Stimulated activated CD8-positive, alpha-beta memory T cell treated with anti-CD3 and anti-CD28 coated beads, Interleukin-12 subunit alpha, Interleukin-12 subunit beta, amount 100 ng/mL, for 24 hours (primary cell): ENCODE results near the gene PMF1.

Experiments used
- DNase-seq: peaks from one replicate; pipeline ENCODE4 v3.0.0-alpha.2; 2020; ENCODE audit errors: extremely low read depth

The PMF1 gene

DNA sequence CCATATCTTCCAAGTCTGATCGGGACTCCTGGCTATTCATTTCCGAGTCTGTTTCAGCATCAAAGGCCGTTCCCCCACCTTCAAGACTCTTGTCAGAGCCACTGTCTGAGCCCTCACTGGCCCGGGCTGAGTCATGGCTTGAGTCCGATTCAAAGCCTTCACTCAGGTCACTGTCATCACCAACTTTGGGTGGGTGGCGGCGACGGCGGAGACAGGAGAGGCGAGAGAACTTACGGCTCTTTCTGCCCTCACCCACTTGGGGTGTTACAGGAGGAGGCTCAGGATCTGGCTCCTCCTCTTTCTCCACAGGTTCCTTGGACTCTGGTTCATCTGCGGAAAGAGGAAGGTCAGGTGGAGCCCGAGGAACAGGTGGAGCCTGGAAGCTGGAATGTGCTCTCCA, 53.2 kb downstream of the PMF1 start:
- DNase-seq = no peak

DNA sequence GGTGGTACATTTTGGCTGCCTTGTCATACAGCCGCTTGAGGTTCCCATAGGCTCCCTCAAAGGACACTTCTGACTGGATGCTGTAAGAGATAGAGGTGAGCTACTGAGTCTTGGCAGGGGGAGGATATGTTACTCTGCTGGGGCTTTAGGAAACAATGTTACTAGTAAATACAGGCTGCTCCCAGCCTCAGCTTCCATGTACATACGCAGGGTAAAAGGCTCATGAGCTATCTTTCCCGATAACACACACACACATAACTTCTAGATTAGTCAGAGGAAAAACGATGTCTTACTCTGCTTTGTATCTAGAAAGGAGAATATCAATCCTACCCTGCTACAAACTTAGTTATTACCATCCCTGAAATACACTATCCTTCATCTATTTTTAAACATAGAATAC, 55.5 kb downstream of the PMF1 start:
- DNase-seq = no peak

- DNase-seq = no peak
Observed at GRCh38 chr1:156270314-156270713, 57.5 kb downstream of the PMF1 start.

DNA sequence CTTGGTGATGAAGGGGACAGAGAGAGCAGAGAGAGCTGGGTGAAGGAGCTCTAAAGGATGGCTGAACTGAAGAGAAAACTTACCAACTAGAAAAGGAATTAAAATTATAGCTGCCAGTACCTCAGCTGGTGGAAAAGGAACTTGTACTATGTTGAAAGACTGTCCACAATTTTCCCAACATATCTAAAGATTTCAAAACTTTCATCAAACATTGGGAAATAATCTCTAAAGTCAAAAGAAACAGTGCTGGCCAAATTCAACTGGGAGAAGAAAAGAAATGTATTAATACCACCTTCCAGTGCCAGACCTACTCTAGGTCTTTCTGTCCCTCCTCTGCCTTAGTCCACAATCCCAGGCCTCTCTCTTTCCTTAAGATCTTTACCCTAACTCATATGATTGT, 63.7 kb downstream of the PMF1 start:
- no peak for DNase-seq

- no peak for DNase-seq
Observed at GRCh38 chr1:156276966-156277381, 64.2 kb downstream of the PMF1 start.

DNA sequence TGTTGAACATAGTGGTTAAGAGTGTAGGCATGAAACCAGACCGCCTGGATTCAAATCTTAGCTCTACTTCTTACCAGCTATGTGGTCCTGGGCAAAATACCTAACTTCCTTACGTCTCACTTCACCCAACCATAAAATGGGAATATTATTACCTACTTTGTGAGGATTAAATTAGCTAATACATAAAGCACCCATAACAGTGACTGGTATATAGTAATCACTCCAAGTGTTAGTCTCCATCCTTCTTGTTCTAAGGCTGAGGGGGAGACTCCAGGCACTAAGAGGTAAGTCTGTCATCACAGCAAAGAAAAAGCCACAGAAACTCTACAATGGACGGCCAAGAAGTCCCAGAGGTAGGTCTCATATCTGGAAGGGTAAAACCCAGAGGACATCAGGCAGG, 67.0 kb downstream of the PMF1 start:
- no peak for DNase-seq

- no peak for DNase-seq
Observed at GRCh38 chr1:156281281-156281680, 68.5 kb downstream of the PMF1 start.

DNA sequence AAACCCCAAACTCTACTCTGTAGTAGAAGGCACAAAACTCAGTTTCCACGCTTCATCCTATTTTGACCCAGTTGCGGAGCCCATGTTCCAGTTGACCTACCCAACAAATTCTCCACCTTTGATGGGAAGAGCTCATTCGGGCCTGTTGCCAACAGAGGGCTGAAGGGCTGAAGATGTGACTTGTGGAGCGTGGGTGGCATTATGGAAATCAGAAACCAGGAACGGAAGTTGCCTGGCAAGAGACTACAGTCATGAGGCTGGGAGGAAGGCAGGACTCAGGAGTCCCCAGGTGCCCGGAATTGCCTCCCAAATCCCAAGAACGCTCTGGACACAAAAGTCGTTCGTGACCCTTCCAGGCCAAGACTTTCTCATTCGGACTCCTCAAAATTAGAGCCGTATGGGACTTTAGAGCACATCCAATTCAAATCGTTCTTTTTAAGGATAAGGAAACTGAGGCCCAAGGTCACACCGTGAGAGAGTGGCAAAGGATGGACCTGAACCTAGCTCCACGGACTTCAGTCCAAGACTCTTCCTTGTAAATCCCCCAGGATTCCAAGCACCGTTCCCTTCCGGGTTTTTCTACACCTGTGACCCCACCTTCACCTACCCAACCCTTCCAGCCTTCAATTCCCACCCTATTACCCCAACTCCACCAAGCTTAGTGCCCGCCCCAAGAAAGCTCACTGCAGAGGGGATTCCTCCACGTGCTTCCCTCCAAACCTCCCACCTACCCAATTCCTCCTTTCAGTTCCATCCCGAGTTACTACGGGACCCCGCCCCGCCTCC, 69.1 kb downstream of the PMF1 start:
- DNase-seq = no peak

GRCh38 chr1:156282479-156283222, 69.8 kb downstream of the PMF1 start, which contains the start of gene SMG5:
Gene SMG5, minus strand, starts transcription at chr1:156282825. Its CDS starts 145 bp downstream, at chr1:156282680.
- DNase-seq = peak; percentile 88

GRCh38 chr1:156283521-156283920, 70.7 kb downstream of the PMF1 start:
- DNase-seq = no peak

DNA sequence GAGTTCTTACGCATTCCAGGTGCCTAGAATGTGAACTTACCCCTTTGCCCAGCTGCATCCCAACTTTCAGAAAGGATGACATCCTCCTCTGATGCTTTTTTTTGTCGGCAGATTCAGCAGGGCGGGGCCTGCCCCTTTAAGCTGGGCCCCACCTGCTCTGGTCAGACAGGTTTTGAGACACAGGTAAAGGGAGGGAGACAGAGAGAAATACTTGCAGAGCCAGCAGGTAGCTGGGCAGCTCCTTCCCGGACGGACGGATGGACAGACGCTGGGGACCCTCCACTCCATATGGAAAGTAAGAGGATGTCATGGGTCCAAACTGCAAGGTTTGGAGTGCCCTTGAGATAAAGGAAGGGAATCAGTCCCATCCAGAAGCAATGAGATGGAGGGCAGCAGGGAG, 71.3 kb downstream of the PMF1 start, which contains the start of gene TMEM79:
TMEM79 (plus strand) TSS at position 214 of the 400 bp plus-strand sequence. CDS start 902 bp downstream, outside the sequence.
- DNase-seq = no peak

DNA sequence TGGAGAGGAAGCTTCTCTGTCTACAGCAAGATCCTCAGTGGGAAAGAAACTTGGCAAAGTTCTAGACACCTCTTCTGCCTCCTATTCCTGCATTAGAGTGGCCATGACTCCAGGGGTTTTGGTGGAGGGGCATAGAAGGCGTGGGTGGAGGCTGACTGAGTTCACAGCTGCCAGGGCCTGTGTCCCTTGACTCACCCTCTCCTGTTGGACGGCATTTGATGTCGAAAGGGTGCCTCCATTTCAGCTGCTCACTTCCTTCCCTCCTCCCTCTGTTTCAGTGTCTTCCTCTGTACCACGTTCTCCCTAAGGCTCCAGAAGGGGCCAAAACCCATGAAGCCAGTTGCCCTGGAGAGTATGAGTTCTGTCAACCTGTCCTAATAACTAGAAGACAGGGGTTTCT, 72.0 kb downstream of the PMF1 start:
- DNase-seq = no peak

DNA sequence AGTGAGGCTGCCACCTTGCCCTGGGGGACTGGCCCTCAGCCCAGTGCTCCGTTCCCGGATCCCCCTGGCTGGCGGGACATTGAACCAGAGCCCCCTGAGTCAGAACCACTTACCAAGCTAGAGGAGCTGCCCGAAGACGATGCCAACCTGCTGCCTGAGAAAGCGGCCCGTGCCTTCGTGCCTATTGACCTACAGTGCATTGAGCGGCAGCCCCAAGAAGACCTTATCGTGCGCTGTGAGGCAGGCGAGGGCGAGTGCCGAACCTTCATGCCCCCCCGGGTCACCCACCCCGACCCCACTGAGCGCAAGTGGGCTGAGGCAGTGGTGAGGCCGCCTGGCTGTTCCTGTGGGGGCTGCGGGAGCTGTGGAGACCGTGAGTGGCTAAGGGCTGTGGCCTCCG, 72.6 kb downstream of the PMF1 start:
- DNase-seq = no peak

GRCh38 chr1:156286061-156286460, 73.3 kb downstream of the PMF1 start:
- no peak for DNase-seq
